Omental fat pad (tissue), 4 donors: ENCODE measurements around the gene IL22. TPM values are rescaled to one million over a fixed set of nuclear protein-coding genes. Genes with fewer than 3 reads are reported as not detected.

ENCODE experiments used
- ATAC-seq: fragments of 150-250 bp; one replicate; pipeline ENCODE4 v1.9.1; 2016; ENCODE audit warnings: mild to moderate bottlenecking, moderate library complexity; ENCODE audit not compliant: low FRiP score
- DNase-seq: peaks from one replicate; pipeline ENCODE4 v3.0.0-alpha.2; 2019; ENCODE audit warnings: low spot score
- total RNA-seq, 4 donors: library from RNA; depleted of rRNA; stranded (reverse); fragments of >200 nt; gene quantifications; one replicate each; pipeline ENCODE4 v1.1.0, GENCODE V29; 2016
- TF ChIP-seq, protein P1 (sequence below), 3 donors: fragments of 450-650 bp; IDR thresholded peaks; one replicate each; pipeline ENCODE4 v1.5.1; 2016 to 2017; ENCODE audit warnings: antibody characterized with exemption in 3 of 3, mild to moderate bottlenecking in 3 of 3, moderate library complexity in 2 of 3

The IL22 gene
- total RNA-seq, 4 donors from 2014 or later: not detected

- DNase-seq: no peak
- no peak for ATAC-seq
- TF ChIP-seq, protein P1, sequence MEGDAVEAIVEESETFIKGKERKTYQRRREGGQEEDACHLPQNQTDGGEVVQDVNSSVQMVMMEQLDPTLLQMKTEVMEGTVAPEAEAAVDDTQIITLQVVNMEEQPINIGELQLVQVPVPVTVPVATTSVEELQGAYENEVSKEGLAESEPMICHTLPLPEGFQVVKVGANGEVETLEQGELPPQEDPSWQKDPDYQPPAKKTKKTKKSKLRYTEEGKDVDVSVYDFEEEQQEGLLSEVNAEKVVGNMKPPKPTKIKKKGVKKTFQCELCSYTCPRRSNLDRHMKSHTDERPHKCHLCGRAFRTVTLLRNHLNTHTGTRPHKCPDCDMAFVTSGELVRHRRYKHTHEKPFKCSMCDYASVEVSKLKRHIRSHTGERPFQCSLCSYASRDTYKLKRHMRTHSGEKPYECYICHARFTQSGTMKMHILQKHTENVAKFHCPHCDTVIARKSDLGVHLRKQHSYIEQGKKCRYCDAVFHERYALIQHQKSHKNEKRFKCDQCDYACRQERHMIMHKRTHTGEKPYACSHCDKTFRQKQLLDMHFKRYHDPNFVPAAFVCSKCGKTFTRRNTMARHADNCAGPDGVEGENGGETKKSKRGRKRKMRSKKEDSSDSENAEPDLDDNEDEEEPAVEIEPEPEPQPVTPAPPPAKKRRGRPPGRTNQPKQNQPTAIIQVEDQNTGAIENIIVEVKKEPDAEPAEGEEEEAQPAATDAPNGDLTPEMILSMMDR (IDR thresholded peaks at IDR 0.05): no peak
Measured at GRCh38 chr12:68267892-68268396, 14.5 kb upstream of the IL22 start.

- no peak for DNase-seq
- peak; percentile 77 for ATAC-seq
- TF ChIP-seq, protein P1 (IDR thresholded peaks at IDR 0.05): no peak
Measured at GRCh38 chr12:68264857-68265256, 11.5 kb upstream of the IL22 start.

DNA sequence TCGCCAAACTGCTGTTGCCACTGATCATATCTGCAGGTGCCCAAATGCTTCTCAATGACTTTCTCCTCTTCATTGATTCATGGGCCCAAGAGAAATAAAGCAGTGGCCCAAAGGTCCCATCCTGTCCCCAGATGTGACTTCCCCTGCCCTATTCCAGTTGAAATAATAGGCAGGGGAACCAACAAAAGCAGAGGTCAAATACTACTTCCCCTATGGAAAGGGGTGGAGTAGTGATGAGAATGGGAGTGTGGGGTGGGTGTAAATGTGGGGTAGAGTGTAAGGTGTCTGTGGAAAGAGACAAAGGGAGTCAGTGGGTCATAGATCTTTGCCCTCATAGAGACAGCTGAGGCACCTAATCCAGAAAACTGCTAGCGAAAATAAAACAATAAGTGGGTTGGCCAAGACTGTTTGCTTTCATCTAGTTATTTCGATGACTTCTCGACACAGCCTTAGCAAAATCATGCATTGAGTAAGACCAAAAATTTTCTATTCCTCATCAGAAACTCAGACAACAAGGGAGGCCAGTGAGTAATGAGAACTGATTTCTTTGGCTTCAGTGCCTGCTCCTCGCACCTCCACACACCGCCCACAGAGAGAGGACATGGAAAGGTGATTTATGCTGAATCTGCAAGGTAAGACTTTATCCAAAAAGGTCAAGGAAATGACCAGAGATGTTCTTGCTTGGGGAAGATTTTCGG is 10.9 kb upstream of the IL22 start:
- TF ChIP-seq, protein P1 (IDR thresholded peaks at IDR 0.05): no peak
- DNase-seq: no peak
- ATAC-seq: peak; percentile 94

- TF ChIP-seq, protein P1 (IDR thresholded peaks at IDR 0.05): no peak
- DNase-seq (no peak), ATAC-seq (peak; percentile 10)
Measured at GRCh38 chr12:68263366-68263765, 10.0 kb upstream of the IL22 start.

DNA sequence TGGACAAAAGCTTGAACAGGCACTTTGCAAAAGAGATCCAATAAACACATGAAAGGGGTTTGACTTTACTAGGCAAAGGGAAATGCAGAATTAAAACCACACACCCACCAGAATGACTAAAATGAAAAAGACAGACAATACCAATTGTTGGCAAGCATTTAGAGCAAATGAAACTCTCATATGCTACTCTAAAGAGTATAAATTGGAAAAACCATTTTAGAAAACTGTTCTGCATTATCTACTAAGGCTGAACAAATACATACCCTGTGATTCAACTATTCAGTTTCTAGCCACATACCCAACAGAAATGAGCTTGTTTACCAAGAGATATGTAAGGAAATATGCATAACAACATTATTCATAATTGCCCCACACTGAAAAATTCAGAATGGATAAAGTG is 8.5 kb upstream of the IL22 start:
- TF ChIP-seq, protein P1 (IDR thresholded peaks at IDR 0.05): no peak
- ATAC-seq (no peak), DNase-seq (no peak)

DNA sequence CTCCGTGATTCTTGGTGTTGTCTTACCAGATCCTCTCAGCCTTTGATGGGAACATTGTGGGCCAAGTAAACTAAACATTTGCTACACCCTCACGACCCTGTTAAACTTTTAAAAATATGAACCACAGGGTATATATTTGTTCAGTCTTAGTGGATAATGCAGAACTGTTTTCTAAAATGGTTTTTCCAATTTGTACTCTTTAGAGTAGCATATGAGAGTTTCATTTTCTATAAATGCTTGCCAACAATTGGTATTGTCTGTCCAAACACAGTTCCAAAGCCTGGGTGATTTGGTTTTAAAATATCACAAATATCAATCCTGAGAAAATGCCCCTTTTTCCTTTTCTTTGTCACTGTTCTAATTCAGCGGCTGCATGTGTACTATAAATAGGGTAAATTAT is 6.7 kb upstream of the IL22 start:
- ATAC-seq: no peak
- TF ChIP-seq, protein P1 (IDR thresholded peaks at IDR 0.05): no peak
- DNase-seq: no peak

DNA sequence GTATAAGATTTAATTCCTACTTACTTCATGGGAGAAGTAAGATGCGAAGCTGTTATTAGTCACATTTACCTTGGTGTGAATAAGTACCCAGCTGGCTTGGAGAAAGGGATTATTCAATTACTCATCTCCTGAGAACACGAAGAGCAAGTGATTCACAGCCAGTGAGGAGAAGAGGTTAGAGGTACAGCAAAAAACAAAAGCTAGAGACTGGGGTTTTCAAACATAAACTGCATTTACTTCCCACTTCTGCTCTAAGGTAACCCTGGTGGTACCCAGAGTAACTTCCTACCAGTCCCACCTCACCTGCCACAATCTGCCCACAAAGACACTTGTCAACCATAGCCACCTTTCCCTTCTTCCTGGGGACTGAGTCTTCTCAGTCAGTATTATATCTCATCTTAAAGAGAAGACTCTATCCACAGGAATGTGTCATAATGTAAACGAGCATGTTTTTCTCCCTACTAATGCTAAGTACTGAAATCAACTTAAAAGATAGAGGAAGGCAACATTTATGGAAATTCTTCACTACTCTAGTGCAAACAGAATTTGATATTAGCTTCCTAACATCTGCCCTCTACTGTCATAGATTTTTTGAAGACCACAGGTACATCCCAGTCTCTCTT is 6.0 kb upstream of the IL22 start:
- TF ChIP-seq, protein P1 (IDR thresholded peaks at IDR 0.05): no peak
- no peak for DNase-seq
- ATAC-seq: peak; percentile 63
